ENCODE data around the gene SEMA5A. TPM values are rescaled to one million over a fixed set of nuclear protein-coding genes. Genes with fewer than 3 reads are reported as not detected.

The SEMA5A gene
- total and polyA plus RNA-seq, 7 donors, result 0.24 to 3.9 (median 0.66) TPM

GRCh38 chr5:9325549-9325948 lies 220.3 kb downstream of the SEMA5A start:
- H3K36me3 ChIP-seq (ENCODE audit: insufficient read depth in 1 of 2, low read depth in 1 of 2), result no peaks in the 10 kb centered on the region
- H3K9me3 ChIP-seq, result no peaks in the 10 kb centered on the region
- no peak overlapping the region for H3K4me3 ChIP-seq
- H3K27me3 ChIP-seq (ENCODE audit: insufficient read depth in 3 of 3, low read length in 2 of 3), result no peaks in the 10 kb centered on the region
- DNase-seq (no peak), ATAC-seq (no peak)
- H3K4me1 ChIP-seq, result no peaks in the 10 kb centered on the region
- intact Hi-C loops (cut with DNase I), result no loop called here
- H3K27ac ChIP-seq, result no peak overlapping the region
- no peak for TF ChIP-seq CTCF (IDR thresholded peaks at IDR 0.05)
- WGBS, 3 donors, result 89 to 94% (median 90%) methylated on average over 4 of the region's 4 CpGs

GRCh38 chr5:9324348-9325077 lies 221.4 kb downstream of the SEMA5A start:
- no peak for TF ChIP-seq CTCF (IDR thresholded peaks at IDR 0.05)
- no peaks in the 10 kb centered on the region for H3K4me1 ChIP-seq
- H3K9me3 ChIP-seq, result no peaks in the 10 kb centered on the region
- 63 to 69% (median 64%) methylated on average over 2 of the region's 2 CpGs for WGBS, 3 donors
- H3K4me3 ChIP-seq, result no peak overlapping the region
- intact Hi-C loops (cut with DNase I), result no loop called here
- no peaks in the 10 kb centered on the region for H3K27me3 ChIP-seq (ENCODE audit: insufficient read depth in 3 of 3, low read length in 2 of 3)
- no peaks in the 10 kb centered on the region for H3K36me3 ChIP-seq (ENCODE audit: insufficient read depth in 1 of 2, low read depth in 1 of 2)
- no peak for DNase-seq
- no peak overlapping the region for H3K27ac ChIP-seq
- no peak for ATAC-seq

GRCh38 chr5:9320652-9321051 lies 225.2 kb downstream of the SEMA5A start:
- H3K9me3 ChIP-seq, result no peaks in the 10 kb centered on the region
- H3K4me3 ChIP-seq, result no peak overlapping the region
- H3K4me1 ChIP-seq, result no peaks in the 10 kb centered on the region
- ATAC-seq (no peak), DNase-seq (no peak)
- no peak for TF ChIP-seq CTCF (IDR thresholded peaks at IDR 0.05)
- no peak overlapping the region for H3K27ac ChIP-seq
- no peaks in the 10 kb centered on the region for H3K27me3 ChIP-seq (ENCODE audit: insufficient read depth in 3 of 3, low read length in 2 of 3)
- intact Hi-C loops (cut with DNase I), result no loop called here
- 89 to 91% (median 90%) methylated on average over 3 of the region's 3 CpGs for WGBS, 3 donors
- no peaks in the 10 kb centered on the region for H3K36me3 ChIP-seq (ENCODE audit: insufficient read depth in 1 of 2, low read depth in 1 of 2)

GRCh38 chr5:9318031-9318430 lies 227.8 kb downstream of the SEMA5A start:
- ATAC-seq (no peak), DNase-seq (no peak)
- Histone ChIP-seq H3K9me3 (no peaks in the 10 kb centered on the region), H3K36me3 (ENCODE audit: insufficient read depth in 1 of 2, low read depth in 1 of 2) (no peaks in the 10 kb centered on the region), H3K27ac (no peak overlapping the region), H3K4me1 (no peaks in the 10 kb centered on the region), H3K4me3 (no peak overlapping the region), H3K27me3 (ENCODE audit: insufficient read depth in 3 of 3, low read length in 2 of 3) (no peaks in the 10 kb centered on the region)
- intact Hi-C loops (cut with DNase I), result no loop called here
- WGBS, 3 donors, result 67 to 78% (median 77%) methylated on average over 6 of the region's 6 CpGs
- TF ChIP-seq CTCF (IDR thresholded peaks at IDR 0.05), result no peak

- Histone ChIP-seq H3K4me3 (no peak overlapping the region), H3K27me3 (ENCODE audit: insufficient read depth in 3 of 3, low read length in 2 of 3) (no peaks in the 10 kb centered on the region), H3K9me3 (no peaks in the 10 kb centered on the region), H3K36me3 (ENCODE audit: insufficient read depth in 1 of 2, low read depth in 1 of 2) (no peaks in the 10 kb centered on the region), H3K4me1 (no peaks in the 10 kb centered on the region), H3K27ac (no peak overlapping the region)
- ATAC-seq (no peak), DNase-seq (no peak)
- TF ChIP-seq CTCF (IDR thresholded peaks at IDR 0.05), result no peak
- intact Hi-C loops (cut with DNase I), result no loop called here
Observed at GRCh38 chr5:9316733-9317132, 229.1 kb downstream of the SEMA5A start.
